ENCODE measurements around the gene TNFSF4. TPM values are rescaled to one million over a fixed set of nuclear protein-coding genes. Genes with fewer than 3 reads are reported as not detected.

Gene TNFSF4
- total RNA-seq, 4 donors from 2014 or later: 1.3 to 2.1 (median 1.5) TPM

GRCh38 chr1:173208146-173208545 is 1.0 kb upstream of the TNFSF4 start:
- no peak for TF ChIP-seq CTCF (IDR thresholded peaks at IDR 0.05; ENCODE audit: low read depth)

- TF ChIP-seq CTCF (IDR thresholded peaks at IDR 0.05; ENCODE audit: low read depth): no peak
Observed at GRCh38 chr1:173205146-173206051, 1.7 kb downstream of the TNFSF4 start.

GRCh38 chr1:173204693-173205092 is 2.4 kb downstream of the TNFSF4 start:
- no peak for TF ChIP-seq CTCF (IDR thresholded peaks at IDR 0.05; ENCODE audit: low read depth)

GRCh38 chr1:173202424-173203145 is 4.5 kb downstream of the TNFSF4 start:
- TF ChIP-seq CTCF (IDR thresholded peaks at IDR 0.05; ENCODE audit: low read depth): no peak

- TF ChIP-seq CTCF (IDR thresholded peaks at IDR 0.05; ENCODE audit: low read depth): no peak
Observed at GRCh38 chr1:173201969-173202368, 5.2 kb downstream of the TNFSF4 start.

GRCh38 chr1:173195596-173196088 is 11.5 kb downstream of the TNFSF4 start:
- no peak for TF ChIP-seq CTCF (IDR thresholded peaks at IDR 0.05; ENCODE audit: low read depth)

GRCh38 chr1:173193639-173194038 is 13.5 kb downstream of the TNFSF4 start:
- TF ChIP-seq CTCF (IDR thresholded peaks at IDR 0.05; ENCODE audit: low read depth): no peak
